KOPT-K1 (cell line): ENCODE measurements around the gene HARS1.
"Not testable (repeated sequence)": the region's sequence is repeated elsewhere in the genome, so short reads cannot be mapped to it uniquely, and the experiment has no call there.

ENCODE experiments used
- H3K27ac ChIP-seq: fragments of 200-600 bp; sonication (generic); 2 replicates; pipeline ENCODE4 v1.5.1; 2016; ENCODE audit warnings: antibody characterized with exemption, mild to moderate bottlenecking, low read depth, low read length; ENCODE audit not compliant: poor library complexity, severe bottlenecking
- H3K36me3 ChIP-seq: fragments of 200-600 bp; sonication (generic); 2 replicates; pipeline ENCODE4 v1.5.1; 2017; ENCODE audit warnings: antibody characterized with exemption, mild to moderate bottlenecking, low read length, moderate library complexity; ENCODE audit not compliant: insufficient read depth
- H3K9me3 ChIP-seq: fragments of 200-600 bp; sonication (generic); 2 replicates; pipeline ENCODE4 v1.5.1; 2017; ENCODE audit warnings: antibody characterized with exemption, low read length, mild to moderate bottlenecking; ENCODE audit not compliant: insufficient read depth, poor library complexity, severe bottlenecking

The HARS1 gene

GRCh38 chr5:140690941-140691924 lies at the start of gene HARS1, which contains the start of gene HARS2:
TSS of gene HARS1 (minus strand) at chr5:140691370. CDS start at chr5:140691304, 66 bp downstream.
TSS of gene HARS2 (plus strand) at chr5:140691455. CDS start at chr5:140691649, 194 bp downstream.
- Histone ChIP-seq H3K9me3 (no peaks in the 10 kb centered on the region), H3K27ac (peak within 1 kb of the TSS; percentile 72), H3K36me3 (peaks cover 68% of the 10 kb centered on the region)

GRCh38 chr5:140737486-140737885 lies 46.3 kb upstream of the HARS1 start:
- Histone ChIP-seq H3K36me3 (no peaks in the 10 kb centered on the region), H3K27ac (no peak overlapping the region), H3K9me3 (peaks cover 12% of the 10 kb centered on the region)

DNA sequence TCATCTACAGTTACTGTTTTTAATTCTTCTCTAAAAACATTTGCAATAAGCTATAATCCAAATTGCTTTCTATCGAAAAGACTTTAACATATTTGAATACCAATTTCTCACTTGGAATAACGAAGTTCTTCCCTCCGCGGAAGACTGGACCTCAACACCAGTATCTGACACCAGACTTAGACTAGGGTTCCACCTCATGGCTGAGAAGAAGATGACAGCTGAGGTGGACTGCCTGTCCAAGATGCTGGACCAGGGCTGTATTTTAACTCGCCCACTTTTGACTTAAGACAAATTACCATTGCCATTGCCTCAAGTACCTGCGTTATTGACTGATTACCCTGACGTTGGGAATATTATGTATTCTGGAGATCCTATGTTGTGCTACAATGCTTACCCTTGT lies 43.2 kb upstream of the HARS1 start:
- Histone ChIP-seq H3K9me3 (peaks cover 12% of the 10 kb centered on the region), H3K36me3 (no peaks in the 10 kb centered on the region), H3K27ac (no peak overlapping the region)

- Histone ChIP-seq H3K9me3 (peaks cover 12% of the 10 kb centered on the region), H3K27ac (no peak overlapping the region), H3K36me3 (no peaks in the 10 kb centered on the region)
These were observed 41.9 kb upstream of the HARS1 start for GRCh38 chr5:140733098-140733497.

DNA sequence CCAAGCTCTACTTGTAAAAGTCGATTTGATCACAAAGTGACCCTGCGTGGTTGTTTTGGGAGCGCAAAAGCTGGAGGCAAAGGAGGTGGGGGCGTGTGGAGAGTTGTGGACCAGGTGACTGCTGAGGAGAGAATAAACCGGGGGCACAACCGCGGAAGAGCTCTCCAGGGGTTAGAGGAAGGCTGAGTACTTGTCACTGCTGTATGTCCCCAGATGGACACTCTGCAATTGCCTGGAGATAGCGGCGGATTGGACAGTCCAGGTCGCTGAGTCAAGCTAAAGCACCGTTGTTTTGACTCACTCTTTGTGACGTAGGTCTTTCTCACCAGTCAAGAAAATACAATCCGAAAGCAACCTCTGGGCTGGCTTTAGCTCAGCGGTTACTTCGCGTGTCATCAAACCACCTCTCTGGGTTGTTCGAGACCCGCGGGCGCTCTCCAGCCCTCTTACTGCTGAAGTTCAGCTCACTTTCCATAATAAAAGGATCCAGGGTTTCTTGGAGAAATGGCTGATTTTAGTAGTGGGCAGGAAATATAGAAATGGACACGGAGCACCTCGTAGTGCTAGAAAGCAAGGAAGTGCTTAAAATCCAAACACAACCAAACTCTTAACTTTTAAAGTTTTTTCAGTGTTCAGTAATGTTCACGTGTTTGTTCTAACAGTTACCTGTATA lies 34.8 kb upstream of the HARS1 start:
- Histone ChIP-seq H3K27ac (no peak overlapping the region), H3K36me3 (no peaks in the 10 kb centered on the region), H3K9me3 (no peaks in the 10 kb centered on the region)

DNA sequence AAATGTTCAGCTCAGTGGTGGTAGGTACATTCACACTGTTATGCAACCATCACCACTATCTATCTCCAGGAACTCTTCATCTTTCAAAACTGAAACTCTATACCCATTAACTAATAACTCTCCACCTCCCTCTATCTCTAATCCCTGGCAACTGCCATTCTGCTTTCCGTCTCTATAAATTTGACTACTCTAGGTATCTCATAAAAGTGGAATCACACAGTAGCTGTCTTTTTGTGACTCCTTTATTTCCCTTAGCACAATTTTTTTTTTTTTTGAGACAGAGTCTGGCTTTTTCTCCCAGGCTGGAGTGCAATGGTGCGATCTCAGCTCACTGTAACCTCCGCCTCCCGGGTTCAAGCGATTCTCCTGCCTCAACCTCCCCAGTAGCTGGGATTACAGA lies 30.2 kb upstream of the HARS1 start:
- H3K36me3 ChIP-seq, H3K27ac ChIP-seq, H3K9me3 ChIP-seq: not testable (repeated sequence)

GRCh38 chr5:140720738-140721137 lies 29.6 kb upstream of the HARS1 start:
- not testable (repeated sequence) for H3K36me3 ChIP-seq, H3K9me3 ChIP-seq, H3K27ac ChIP-seq

GRCh38 chr5:140718266-140718592 lies 27.1 kb upstream of the HARS1 start:
- Histone ChIP-seq H3K9me3 (no peaks in the 10 kb centered on the region), H3K27ac (no peak overlapping the region), H3K36me3 (no peaks in the 10 kb centered on the region)

DNA sequence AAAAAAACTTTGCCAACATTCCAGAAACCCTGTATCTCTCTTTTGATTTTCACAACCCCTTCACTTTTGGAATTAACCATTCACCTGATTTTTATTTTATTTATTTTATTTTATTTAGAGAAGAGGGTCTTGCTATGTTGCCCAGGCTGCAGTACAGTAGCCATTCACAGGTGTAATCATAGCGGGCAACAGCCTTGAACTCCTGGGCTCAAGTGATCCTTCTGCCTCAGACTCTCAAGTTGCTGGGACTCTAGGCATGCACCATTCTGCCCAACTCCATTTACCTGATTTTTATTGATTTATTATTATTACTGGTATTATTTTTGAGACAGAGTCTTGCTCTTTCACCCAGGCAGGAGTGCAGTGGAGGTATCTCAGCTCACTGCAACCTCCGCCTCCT lies 25.1 kb upstream of the HARS1 start:
- H3K27ac ChIP-seq, H3K9me3 ChIP-seq, H3K36me3 ChIP-seq: not testable (repeated sequence)

DNA sequence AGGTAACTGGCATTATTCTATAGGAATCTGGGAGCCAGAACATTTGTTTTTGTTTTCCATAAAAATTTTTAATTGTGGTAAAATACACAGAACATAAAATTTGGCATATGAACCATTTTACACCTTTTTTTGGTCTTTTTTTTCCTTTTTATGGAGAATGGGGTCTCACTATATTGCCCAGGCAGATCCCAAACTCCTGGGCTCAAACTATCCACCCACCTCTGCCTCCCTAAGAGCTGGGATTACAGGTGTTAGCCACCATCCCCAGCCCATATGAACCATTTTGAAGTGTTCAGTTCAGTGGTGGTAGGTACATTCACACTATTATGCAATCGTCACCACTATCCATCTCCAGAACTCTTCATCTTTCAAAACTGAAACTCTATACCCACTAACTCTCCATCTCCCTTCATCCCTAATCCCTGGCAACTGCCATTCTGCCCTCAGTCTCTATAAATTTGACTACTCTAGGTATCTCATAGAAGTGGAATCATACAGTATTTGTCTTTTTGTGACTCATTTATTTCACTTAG lies 22.5 kb upstream of the HARS1 start:
- H3K9me3 ChIP-seq: no peaks in the 10 kb centered on the region
- no peak overlapping the region for H3K27ac ChIP-seq

GRCh38 chr5:140711794-140712193 lies 20.6 kb upstream of the HARS1 start:
- no peak overlapping the region for H3K27ac ChIP-seq
- H3K36me3 ChIP-seq: peaks cover 12% of the 10 kb centered on the region
- H3K9me3 ChIP-seq: no peaks in the 10 kb centered on the region

More for the DNA sequence above, 22.5 kb upstream of the HARS1 start:
- H3K36me3 ChIP-seq: no peaks in the 10 kb centered on the region

DNA sequence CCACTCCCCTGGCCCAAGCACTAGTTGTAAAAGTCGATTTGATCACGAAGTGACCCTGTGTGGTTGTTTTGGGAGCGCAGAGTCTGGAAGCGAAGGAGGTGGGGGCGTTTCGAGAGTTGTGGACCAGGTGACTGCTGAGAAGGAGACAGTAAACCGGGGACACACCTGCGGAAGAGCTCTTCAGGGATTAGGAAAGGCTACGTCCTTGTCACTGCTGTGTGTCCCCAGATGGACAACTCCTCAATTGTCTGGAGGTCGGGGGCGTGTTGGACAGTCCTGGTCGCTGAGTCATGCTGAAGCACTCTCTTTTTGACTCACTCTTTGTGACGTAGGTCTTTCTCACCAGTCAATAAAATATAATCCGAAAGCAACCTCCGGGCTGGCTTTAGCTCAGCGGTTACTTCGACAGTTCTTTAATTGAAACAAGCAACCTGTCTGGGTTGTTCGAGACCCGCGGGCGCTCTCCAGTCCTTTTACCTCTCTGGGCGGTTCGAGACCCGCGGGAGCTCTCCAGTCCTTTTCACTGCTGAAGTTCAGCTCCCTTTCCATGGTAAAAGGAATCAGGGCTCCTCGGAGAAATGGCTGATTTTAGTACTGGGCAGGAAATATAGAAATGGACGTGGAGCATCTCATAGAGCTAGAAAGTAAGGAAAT lies 19.9 kb upstream of the HARS1 start:
- H3K36me3 ChIP-seq: peaks cover 20% of the 10 kb centered on the region
- peak overlapping the region; percentile 52 for H3K27ac ChIP-seq
- no peaks in the 10 kb centered on the region for H3K9me3 ChIP-seq

DNA sequence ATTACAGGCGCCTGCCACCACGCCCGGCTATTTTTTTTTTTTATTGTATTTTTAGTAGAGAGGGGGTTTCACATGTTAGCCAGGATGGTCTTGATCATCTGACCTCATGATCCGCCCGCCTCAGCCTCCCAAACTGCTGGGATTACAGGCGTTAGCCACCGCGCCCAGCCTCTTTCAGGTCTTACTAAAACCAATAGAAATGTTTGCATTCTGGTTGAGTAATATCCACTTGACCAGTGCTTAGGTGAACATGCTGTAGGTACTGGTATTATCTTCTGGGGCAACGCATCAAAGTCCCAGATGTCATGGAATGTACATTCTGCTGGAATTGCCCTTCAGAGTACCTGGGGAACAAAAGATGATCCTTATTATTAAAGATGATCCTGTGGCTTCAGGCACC lies 17.6 kb upstream of the HARS1 start:
- H3K9me3 ChIP-seq, H3K27ac ChIP-seq: not testable (repeated sequence)
- H3K36me3 ChIP-seq: peaks cover 42% of the 10 kb centered on the region

GRCh38 chr5:140707812-140708211 lies 16.6 kb upstream of the HARS1 start:
- Histone ChIP-seq H3K36me3 (peaks cover 52% of the 10 kb centered on the region), H3K9me3 (no peaks in the 10 kb centered on the region), H3K27ac (no peak overlapping the region)
